ENCODE measurements around the gene GLI3.

The GLI3 gene

DNA sequence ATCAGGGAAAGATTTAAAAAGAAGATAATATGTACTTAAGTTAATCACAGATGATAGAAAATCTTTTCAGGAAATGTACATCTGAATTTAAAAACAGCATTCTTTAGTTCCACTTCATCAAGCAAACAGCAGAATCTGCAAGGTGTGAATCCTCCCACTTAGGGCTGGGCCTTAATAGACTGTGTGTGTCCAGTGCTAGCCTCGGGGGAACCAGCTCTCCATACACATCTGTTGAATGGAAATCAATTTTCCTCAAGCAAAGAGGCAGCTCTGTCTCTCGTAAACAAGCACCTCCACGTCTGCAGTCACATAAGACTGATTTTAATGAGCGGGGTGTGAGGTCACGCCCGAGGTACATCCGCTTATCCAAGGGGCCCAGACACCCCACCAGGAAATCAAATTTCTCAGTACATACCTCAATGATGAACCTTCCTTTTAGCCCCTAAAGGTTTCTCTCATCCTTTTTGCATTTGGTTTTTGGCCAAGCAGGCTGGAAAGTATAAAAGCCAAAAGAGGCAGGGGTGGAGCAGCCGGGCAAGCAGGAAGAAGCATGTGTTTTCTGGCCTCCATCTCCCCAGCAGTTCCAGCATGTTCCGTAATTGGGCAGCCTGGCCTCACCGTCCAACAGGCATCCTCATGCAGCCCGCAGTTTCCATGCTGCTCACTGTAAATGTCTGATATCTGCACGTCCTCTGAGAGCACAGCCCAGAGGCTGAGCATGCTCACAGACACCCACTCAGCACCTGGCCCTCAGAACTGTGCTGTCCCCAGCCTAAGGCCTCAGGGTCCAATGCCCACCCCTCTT, 131.3 kb downstream of the GLI3 start:
- no peak for DNase-seq (ENCODE audit: low read depth in 2 of 2)

DNA sequence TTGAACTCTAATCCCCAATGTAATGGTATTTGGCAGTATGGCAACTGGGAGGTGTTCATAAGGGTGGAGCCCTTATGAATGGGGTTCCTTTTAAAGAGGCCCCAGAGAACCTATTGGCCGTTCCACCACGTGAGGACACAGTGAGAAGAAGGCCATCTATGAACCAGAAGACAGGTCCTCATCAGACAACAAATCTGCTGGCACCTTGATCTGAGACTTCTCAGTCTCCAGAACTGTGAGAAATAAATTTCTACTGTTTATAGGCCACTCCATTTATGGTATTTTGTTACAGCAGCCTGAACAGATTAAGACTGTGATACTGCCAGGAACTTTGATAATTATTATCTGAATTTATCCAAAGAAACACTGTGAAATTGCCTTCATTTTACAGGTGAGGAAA, 132.3 kb downstream of the GLI3 start:
- no peak for DNase-seq (ENCODE audit: low read depth in 2 of 2)

- DNase-seq (ENCODE audit: low read depth in 2 of 2), result no peak
These were observed 132.8 kb downstream of the GLI3 start for GRCh38 chr7:42104231-42104630.

GRCh38 chr7:42103456-42103855, 133.6 kb downstream of the GLI3 start:
- DNase-seq (ENCODE audit: low read depth in 2 of 2), result no peak

DNA sequence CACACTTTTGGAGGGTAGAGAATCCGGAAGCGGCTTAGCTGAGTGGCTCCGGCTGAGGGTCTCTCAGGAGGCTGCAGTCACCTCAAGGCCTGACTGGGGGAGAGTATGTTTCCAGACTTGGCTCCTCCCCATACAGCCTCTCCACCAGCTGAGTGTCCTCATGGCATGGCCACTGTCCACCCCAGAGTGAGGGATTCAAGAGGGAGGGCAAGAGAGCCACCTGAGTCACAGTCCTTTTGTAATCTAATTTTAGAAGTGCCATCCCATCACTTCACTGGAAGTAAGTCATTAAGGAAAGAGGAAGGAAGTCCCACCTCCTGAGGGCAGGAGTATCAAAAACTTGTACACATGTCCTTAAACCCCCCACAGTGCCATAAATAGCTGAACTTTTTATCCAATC, 134.0 kb downstream of the GLI3 start:
- no peak for DNase-seq (ENCODE audit: low read depth in 2 of 2)

GRCh38 chr7:42102301-42102700, 134.7 kb downstream of the GLI3 start:
- no peak for DNase-seq (ENCODE audit: low read depth in 2 of 2)

GRCh38 chr7:42100156-42100508, 136.9 kb downstream of the GLI3 start:
- DNase-seq (ENCODE audit: low read depth in 2 of 2), result no peak

DNA sequence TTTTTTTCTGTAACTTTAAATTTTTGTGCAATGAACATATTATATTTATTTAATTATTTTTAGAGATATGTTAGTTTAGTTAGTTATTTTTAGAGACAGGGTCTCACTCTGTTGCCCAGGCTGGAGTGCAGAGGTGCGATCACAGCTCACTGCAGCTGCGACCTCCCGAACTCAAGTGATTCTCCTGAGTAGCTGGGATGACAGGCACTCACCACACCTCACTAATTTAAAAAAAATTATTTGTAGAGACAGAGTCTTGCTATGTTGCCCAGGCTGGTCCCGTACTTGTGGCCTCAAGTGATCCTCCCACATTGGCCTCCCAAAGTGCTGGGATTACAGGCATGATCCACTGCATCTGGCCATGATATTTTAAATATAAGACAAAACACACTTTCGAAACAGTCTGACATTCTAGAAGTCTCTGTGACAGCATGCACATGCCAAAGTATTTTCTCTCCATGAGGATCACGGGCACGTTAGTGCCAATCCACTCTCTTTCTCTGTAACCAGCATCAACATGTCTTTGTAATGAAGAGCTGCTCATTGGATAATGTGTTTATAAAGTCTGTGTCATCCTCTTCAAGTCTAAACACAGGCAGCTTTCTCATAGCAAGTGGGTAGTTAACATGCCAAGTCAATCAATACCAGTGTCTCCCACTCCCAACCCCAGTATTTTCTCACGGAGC, 137.4 kb downstream of the GLI3 start:
- DNase-seq (ENCODE audit: low read depth in 2 of 2), result no peak

DNA sequence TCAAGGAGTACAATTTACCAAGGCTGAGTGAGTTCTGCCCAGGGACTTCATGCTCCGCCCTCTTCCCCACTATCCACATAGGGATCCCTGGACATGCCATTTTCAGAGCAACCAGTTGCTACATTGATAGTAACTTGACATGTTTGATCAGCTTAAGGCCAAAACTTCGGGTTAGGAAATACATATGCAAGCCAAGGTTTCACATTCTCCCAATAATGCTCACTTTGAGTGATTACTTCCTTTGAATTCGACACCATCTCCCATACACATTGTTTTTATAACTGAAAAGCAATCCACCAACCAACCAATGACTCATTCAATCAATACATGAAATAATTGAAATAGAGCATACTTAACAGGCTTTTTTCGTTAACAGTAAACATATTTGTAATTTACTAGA, 137.9 kb downstream of the GLI3 start:
- DNase-seq (ENCODE audit: low read depth in 2 of 2), result no peak

GRCh38 chr7:42097752-42098151, 139.3 kb downstream of the GLI3 start:
- no peak for DNase-seq (ENCODE audit: low read depth in 2 of 2)

DNA sequence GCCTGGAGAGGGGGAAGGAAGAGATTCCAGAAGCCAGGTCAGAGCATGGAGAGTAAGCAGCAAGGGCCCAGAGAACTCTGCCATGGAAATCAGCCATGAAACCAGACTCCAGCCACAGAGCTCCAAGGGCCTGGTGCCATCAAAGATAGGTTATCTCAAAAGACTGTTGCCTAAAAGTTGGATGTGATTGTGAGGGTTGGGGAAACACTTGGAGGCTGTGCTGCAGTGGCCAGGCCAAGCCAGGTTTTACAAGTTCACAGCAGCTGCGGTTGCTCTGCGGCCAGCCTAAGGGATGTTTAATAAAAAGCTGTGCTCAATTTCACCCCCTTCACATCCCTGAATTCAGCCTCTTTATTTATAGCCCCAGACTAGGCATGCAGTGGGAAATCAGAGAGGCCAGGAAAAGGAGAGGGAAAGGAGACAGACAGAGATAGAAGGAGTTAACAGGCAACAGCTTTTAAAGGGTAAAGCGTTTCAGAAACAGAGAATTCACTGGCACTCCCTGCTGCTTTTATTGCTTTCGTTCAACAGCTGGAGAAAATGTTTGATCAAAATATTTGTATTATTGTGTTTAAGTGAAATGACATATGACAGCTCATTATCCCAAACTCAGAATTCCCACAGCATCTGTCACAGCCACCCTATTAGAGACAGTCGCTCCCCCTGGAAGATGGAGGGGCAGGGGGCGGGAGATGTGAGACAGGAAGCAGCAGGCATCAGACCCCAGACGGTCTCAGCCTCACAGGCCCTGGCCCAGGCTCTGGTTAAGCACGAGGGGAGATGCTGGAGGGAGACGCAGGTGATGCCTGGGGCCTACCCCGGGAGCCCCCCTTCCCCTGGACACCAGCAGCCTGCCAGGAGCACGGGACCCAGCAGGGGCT, 140.1 kb downstream of the GLI3 start:
- no peak for DNase-seq (ENCODE audit: low read depth in 2 of 2)

GRCh38 chr7:42096268-42096667, 140.7 kb downstream of the GLI3 start:
- DNase-seq (ENCODE audit: low read depth in 2 of 2), result no peak

- no peak for DNase-seq (ENCODE audit: low read depth in 2 of 2)
These were observed 141.2 kb downstream of the GLI3 start for GRCh38 chr7:42095791-42096190.

GRCh38 chr7:42093349-42093905, 143.6 kb downstream of the GLI3 start:
- DNase-seq (ENCODE audit: low read depth in 2 of 2), result no peak

- no peak for DNase-seq (ENCODE audit: low read depth in 2 of 2)
These were observed 145.3 kb downstream of the GLI3 start for GRCh38 chr7:42091461-42092291.

DNA sequence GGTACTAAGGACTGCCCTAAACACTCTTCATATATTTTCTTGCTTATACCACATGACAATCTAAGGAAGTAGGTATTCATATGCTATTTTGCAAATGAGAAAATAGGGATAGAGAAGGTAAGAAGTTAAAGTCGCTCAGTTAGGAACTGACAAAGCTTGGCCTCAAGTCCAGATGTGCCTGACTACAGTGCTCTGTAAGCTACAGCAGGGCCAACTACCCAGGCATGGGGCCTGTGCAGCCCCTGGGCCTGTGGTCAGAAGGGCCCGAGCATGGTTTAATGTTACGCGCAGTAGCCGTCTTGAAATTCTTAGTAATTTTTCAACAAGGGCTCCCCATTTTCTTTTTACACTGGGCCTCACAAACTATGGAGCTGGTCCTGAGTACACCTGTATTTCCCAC, 146.2 kb downstream of the GLI3 start:
- no peak for DNase-seq (ENCODE audit: low read depth in 2 of 2)

DNA sequence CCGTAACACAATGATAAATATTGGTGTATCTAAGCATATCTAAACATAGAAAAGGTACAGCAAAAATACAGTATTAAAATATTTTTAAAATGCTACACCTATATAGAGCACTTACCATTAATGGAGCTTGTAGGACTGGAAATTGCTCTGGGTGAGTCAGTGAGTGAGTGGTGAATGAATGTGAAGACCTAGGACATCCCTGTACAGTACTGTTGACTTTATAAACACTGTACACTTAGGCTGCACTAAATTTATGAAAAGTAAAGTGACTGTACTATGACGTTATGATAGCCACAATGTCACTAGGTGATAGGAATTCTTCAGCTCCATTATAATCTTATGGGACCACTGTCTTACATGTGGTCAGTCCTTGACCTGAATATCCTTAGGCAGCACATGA, 147.0 kb downstream of the GLI3 start:
- no peak for DNase-seq (ENCODE audit: low read depth in 2 of 2)

- no peak for DNase-seq (ENCODE audit: low read depth in 2 of 2)
These were observed 149.4 kb downstream of the GLI3 start for GRCh38 chr7:42087616-42088015.

GRCh38 chr7:42085531-42085930, 151.5 kb downstream of the GLI3 start:
- no peak for DNase-seq (ENCODE audit: low read depth in 2 of 2)

- DNase-seq (ENCODE audit: low read depth in 2 of 2), result no peak
These were observed 152.7 kb downstream of the GLI3 start for GRCh38 chr7:42084263-42084662.

- no peak for DNase-seq (ENCODE audit: low read depth in 2 of 2)
These were observed 153.7 kb downstream of the GLI3 start for GRCh38 chr7:42083284-42083683.

Data from stimulated activated CD8-positive, alpha-beta memory T cell treated with anti-CD3 and anti-CD28 coated beads, Interleukin-15, amount 100 ng/mL, for 4 hours (primary cell).